ENCODE data around the gene KRT14. TPM values are rescaled to one million over a fixed set of nuclear protein-coding genes. Genes with fewer than 3 reads are reported as not detected.

Gene KRT14
- total RNA-seq, 2 donors from 2014 or later = 6.9 to 18.7 TPM

DNA sequence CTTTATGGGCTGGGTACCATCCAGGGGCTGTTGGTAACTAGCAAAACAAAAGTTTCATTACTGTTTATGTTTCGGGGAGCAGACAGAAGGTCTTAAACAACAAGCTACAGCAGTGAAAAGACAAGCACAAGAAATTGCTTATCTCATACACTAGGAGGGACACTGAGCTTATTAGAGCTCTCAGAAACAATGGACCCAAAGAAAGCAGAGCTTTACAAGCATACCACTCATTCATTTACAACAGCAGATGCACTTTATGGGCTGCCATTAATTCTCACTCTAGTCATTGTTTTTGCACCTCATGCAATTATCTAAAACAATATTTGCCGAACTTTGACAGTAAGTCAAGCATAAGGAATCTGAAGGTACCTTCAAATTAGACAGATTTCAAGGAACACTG lies 15.8 kb upstream of the KRT14 start:
- no peak overlapping the region for H3K27ac ChIP-seq
- H3K9me3 ChIP-seq = peaks cover 9% of the 10 kb centered on the region
- H3K4me1 ChIP-seq (ENCODE audit: control insufficient read depth in 1 of 2, low read depth in 2 of 2) = no peaks in the 10 kb centered on the region
- ATAC-seq (ENCODE audit: insufficient number of reproducible peaks, low FRiP score, low read depth) (no peak), DNase-seq (ENCODE audit: low spot score) (no peak)
- H3K36me3 ChIP-seq = no peaks in the 10 kb centered on the region
- no peaks in the 10 kb centered on the region for H3K27me3 ChIP-seq (replicated peaks; ENCODE audit: insufficient read depth)
- TF ChIP-seq CTCF (IDR thresholded peaks at IDR 0.05) = no peak
- no peak overlapping the region for H3K4me3 ChIP-seq

DNA sequence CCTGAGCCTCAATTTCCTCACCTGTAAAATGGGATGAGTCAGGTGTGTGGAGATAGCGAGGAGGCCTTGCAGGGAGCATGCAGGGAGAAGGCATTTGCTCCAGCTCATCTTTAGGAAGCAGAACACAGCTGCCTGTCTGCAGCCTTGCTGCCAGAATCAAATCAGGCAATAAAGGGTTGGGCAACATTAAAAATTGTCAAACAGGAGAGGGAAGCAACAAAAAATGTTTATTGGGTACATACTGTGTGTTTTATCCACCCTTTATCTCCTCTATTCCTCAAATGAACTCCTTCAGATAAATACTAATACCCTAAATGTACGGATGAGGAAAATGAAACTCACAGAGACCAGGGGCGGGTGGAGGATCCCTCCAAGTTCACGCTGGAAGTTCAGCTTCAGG lies 13.6 kb upstream of the KRT14 start:
- Histone ChIP-seq H3K27ac (no peak overlapping the region), H3K9me3 (no peaks in the 10 kb centered on the region), H3K27me3 (replicated peaks; ENCODE audit: insufficient read depth) (no peaks in the 10 kb centered on the region), H3K36me3 (no peaks in the 10 kb centered on the region), H3K4me1 (ENCODE audit: control insufficient read depth in 1 of 2, low read depth in 2 of 2) (no peaks in the 10 kb centered on the region), H3K4me3 (no peak overlapping the region)
- ATAC-seq (ENCODE audit: insufficient number of reproducible peaks, low FRiP score, low read depth) (no peak), DNase-seq (ENCODE audit: low spot score) (no peak)
- TF ChIP-seq CTCF (IDR thresholded peaks at IDR 0.05) = no peak

- H3K27me3 ChIP-seq (replicated peaks; ENCODE audit: insufficient read depth) = no peaks in the 10 kb centered on the region
- H3K9me3 ChIP-seq = no peaks in the 10 kb centered on the region
- TF ChIP-seq CTCF (IDR thresholded peaks at IDR 0.05) = no peak
Observed at GRCh38 chr17:41599680-41600079, 13.0 kb upstream of the KRT14 start.

DNA sequence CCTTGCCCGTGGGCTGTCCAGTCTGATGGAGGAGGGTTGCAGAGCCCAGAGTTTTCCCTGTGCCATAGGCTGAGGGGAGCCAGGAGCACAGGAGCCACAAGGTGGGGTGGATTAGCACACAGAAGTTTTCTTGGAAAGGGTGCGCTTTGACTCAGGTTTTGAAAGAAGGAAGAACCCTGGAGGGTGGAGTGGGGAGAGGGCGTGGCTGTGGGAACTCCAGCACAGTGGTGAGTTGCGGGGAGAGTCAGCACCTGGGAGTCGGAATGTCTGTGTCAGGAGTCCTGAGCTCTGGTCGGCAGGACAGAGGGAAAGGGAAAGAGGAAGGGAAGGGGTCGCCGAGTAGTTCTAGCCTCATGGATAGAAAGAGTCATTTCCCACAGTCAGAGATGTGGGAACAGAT lies 8.9 kb upstream of the KRT14 start:
- no peak for ATAC-seq (ENCODE audit: insufficient number of reproducible peaks, low FRiP score, low read depth)
- H3K27ac ChIP-seq = no peak overlapping the region
- H3K4me3 ChIP-seq = no peak overlapping the region
- no peaks in the 10 kb centered on the region for H3K4me1 ChIP-seq (ENCODE audit: control insufficient read depth in 1 of 2, low read depth in 2 of 2)
- H3K9me3 ChIP-seq = no peaks in the 10 kb centered on the region
- TF ChIP-seq CTCF (IDR thresholded peaks at IDR 0.05) = no peak
- no peaks in the 10 kb centered on the region for H3K36me3 ChIP-seq
- no peak for DNase-seq (ENCODE audit: low spot score)
- no peaks in the 10 kb centered on the region for H3K27me3 ChIP-seq (replicated peaks; ENCODE audit: insufficient read depth)

More at GRCh38 chr17:41599680-41600079, 13.0 kb upstream of the KRT14 start:
- DNase-seq (ENCODE audit: low spot score) (no peak), ATAC-seq (ENCODE audit: insufficient number of reproducible peaks, low FRiP score, low read depth) (no peak)
- Histone ChIP-seq H3K27ac (no peak overlapping the region), H3K4me3 (no peak overlapping the region), H3K36me3 (no peaks in the 10 kb centered on the region), H3K4me1 (ENCODE audit: control insufficient read depth in 1 of 2, low read depth in 2 of 2) (no peaks in the 10 kb centered on the region)

DNA sequence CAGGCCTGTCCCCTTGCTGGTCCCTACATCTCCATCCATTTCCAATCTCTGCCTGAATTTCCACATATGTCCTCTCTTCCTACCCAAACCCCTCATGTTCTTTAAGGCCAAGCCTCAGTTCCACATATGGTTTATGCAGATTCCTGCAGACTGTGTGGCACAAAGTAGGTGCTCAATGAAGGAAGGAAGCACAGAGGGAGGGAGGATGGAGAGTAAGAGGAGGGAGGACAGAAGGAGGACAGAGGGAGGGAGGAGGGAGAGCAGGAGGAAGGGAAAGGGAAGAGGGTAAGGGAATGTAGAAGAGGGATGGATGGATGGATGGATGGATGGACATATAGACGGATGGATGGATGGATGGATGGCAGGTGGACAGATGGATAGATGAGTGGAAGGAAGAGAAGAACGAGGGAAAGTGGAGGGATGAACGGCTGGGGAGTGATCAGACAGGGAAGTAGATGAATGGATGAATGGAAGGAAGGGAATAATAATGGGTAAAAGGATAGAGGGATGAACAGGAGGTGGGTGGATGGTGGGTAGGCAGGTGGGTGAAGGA lies 7.7 kb upstream of the KRT14 start:
- peaks cover 0 to under 1% of the 10 kb centered on the region in 2 donors for H3K4me1 ChIP-seq (ENCODE audit: control insufficient read depth in 1 of 2, low read depth in 2 of 2)
- no peaks in the 10 kb centered on the region for H3K27me3 ChIP-seq (replicated peaks; ENCODE audit: insufficient read depth)
- no peak for DNase-seq (ENCODE audit: low spot score)
- H3K27ac ChIP-seq = no peak overlapping the region
- no peak overlapping the region for H3K4me3 ChIP-seq
- no peak for TF ChIP-seq CTCF (IDR thresholded peaks at IDR 0.05)
- ATAC-seq (ENCODE audit: insufficient number of reproducible peaks, low FRiP score, low read depth) = no peak
- H3K36me3 ChIP-seq = no peaks in the 10 kb centered on the region
- no peaks in the 10 kb centered on the region for H3K9me3 ChIP-seq

Measured in thoracic aorta (tissue), 2 donors.